ENCODE measurements around the gene LDB2. TPM values are rescaled to one million over a fixed set of nuclear protein-coding genes. Genes with fewer than 3 reads are reported as not detected.

The LDB2 gene
- total RNA-seq, 1 experiment from 2014 or later, result not detected

GRCh38 chr4:16745887-16746286 is 152.6 kb downstream of the LDB2 start:
- Histone ChIP-seq H3K27ac (ENCODE audit: low read length) (no peak overlapping the region), H3K9me2 (replicated peaks; ENCODE audit: insufficient read depth, low read length) (no peaks in the 10 kb centered on the region), H3K4me3 (ENCODE audit: low read length) (no peak overlapping the region), H3K4me2 (ENCODE audit: low read depth, low read length, poor library complexity, severe bottlenecking) (no peak overlapping the region), H3K27me3 (ENCODE audit: low read length) (no peaks in the 10 kb centered on the region), H3K9ac (ENCODE audit: low read length) (no peak overlapping the region), H3K79me2 (ENCODE audit: low read length) (no peaks in the 10 kb centered on the region), H3K36me3 (ENCODE audit: insufficient read depth, low read length) (no peaks in the 10 kb centered on the region), H4K20me1 (ENCODE audit: insufficient read depth, low read depth, low read length) (no peaks in the 10 kb centered on the region), H3K9me3 (ENCODE audit: low read length) (no peaks in the 10 kb centered on the region), H2AFZ (ENCODE audit: low read length) (no peak overlapping the region), H3K4me1 (ENCODE audit: low read length) (no peaks in the 10 kb centered on the region)
- no peak for DNase-seq

GRCh38 chr4:16745009-16745635 is 153.3 kb downstream of the LDB2 start:
- Histone ChIP-seq H4K20me1 (ENCODE audit: insufficient read depth, low read depth, low read length) (no peaks in the 10 kb centered on the region), H3K4me2 (ENCODE audit: low read depth, low read length, poor library complexity, severe bottlenecking) (no peak overlapping the region)

GRCh38 chr4:16741287-16741686 is 157.2 kb downstream of the LDB2 start:
- DNase-seq, result no peak
- H2AFZ ChIP-seq (ENCODE audit: low read length), result no peak overlapping the region
- no peaks in the 10 kb centered on the region for H3K9me2 ChIP-seq (replicated peaks; ENCODE audit: insufficient read depth, low read length)
- no peaks in the 10 kb centered on the region for H3K4me1 ChIP-seq (ENCODE audit: low read length)
- no peak overlapping the region for H3K27ac ChIP-seq (ENCODE audit: low read length)
- no peaks in the 10 kb centered on the region for H3K9me3 ChIP-seq (ENCODE audit: low read length)
- H3K9ac ChIP-seq (ENCODE audit: low read length), result no peak overlapping the region
- H3K79me2 ChIP-seq (ENCODE audit: low read length), result no peaks in the 10 kb centered on the region
- H3K27me3 ChIP-seq (ENCODE audit: low read length), result no peaks in the 10 kb centered on the region
- H3K4me3 ChIP-seq (ENCODE audit: low read length), result no peak overlapping the region
- H3K4me2 ChIP-seq (ENCODE audit: low read depth, low read length, poor library complexity, severe bottlenecking), result no peak overlapping the region
- H3K36me3 ChIP-seq (ENCODE audit: insufficient read depth, low read length), result no peaks in the 10 kb centered on the region
- H4K20me1 ChIP-seq (ENCODE audit: insufficient read depth, low read depth, low read length), result no peaks in the 10 kb centered on the region

More at GRCh38 chr4:16745009-16745635, 153.3 kb downstream of the LDB2 start:
- no peak overlapping the region for H3K9ac ChIP-seq (ENCODE audit: low read length)
- DNase-seq, result no peak
- no peak overlapping the region for H3K4me3 ChIP-seq (ENCODE audit: low read length)
- no peak overlapping the region for H3K27ac ChIP-seq (ENCODE audit: low read length)
- no peaks in the 10 kb centered on the region for H3K9me2 ChIP-seq (replicated peaks; ENCODE audit: insufficient read depth, low read length)
- no peaks in the 10 kb centered on the region for H3K4me1 ChIP-seq (ENCODE audit: low read length)
- no peaks in the 10 kb centered on the region for H3K36me3 ChIP-seq (ENCODE audit: insufficient read depth, low read length)
- H3K79me2 ChIP-seq (ENCODE audit: low read length), result no peaks in the 10 kb centered on the region
- H2AFZ ChIP-seq (ENCODE audit: low read length), result no peak overlapping the region
- no peaks in the 10 kb centered on the region for H3K9me3 ChIP-seq (ENCODE audit: low read length)
- no peaks in the 10 kb centered on the region for H3K27me3 ChIP-seq (ENCODE audit: low read length)

- no peaks in the 10 kb centered on the region for H3K36me3 ChIP-seq (ENCODE audit: insufficient read depth, low read length)
- H2AFZ ChIP-seq (ENCODE audit: low read length), result no peak overlapping the region
- no peaks in the 10 kb centered on the region for H3K79me2 ChIP-seq (ENCODE audit: low read length)
- no peaks in the 10 kb centered on the region for H3K27me3 ChIP-seq (ENCODE audit: low read length)
- H3K4me2 ChIP-seq (ENCODE audit: low read depth, low read length, poor library complexity, severe bottlenecking), result no peak overlapping the region
- H4K20me1 ChIP-seq (ENCODE audit: insufficient read depth, low read depth, low read length), result no peaks in the 10 kb centered on the region
- no peak overlapping the region for H3K27ac ChIP-seq (ENCODE audit: low read length)
- no peaks in the 10 kb centered on the region for H3K4me1 ChIP-seq (ENCODE audit: low read length)
- H3K9ac ChIP-seq (ENCODE audit: low read length), result no peak overlapping the region
- H3K9me2 ChIP-seq (replicated peaks; ENCODE audit: insufficient read depth, low read length), result no peaks in the 10 kb centered on the region
- no peaks in the 10 kb centered on the region for H3K9me3 ChIP-seq (ENCODE audit: low read length)
- DNase-seq, result no peak
- no peak overlapping the region for H3K4me3 ChIP-seq (ENCODE audit: low read length)
Observed at GRCh38 chr4:16739997-16740624, 158.3 kb downstream of the LDB2 start.

GRCh38 chr4:16738558-16738957 is 159.9 kb downstream of the LDB2 start:
- H3K9me3 ChIP-seq (ENCODE audit: low read length), result no peaks in the 10 kb centered on the region
- no peak overlapping the region for H3K27ac ChIP-seq (ENCODE audit: low read length)
- no peak overlapping the region for H3K4me3 ChIP-seq (ENCODE audit: low read length)
- DNase-seq, result no peak
- no peaks in the 10 kb centered on the region for H3K9me2 ChIP-seq (replicated peaks; ENCODE audit: insufficient read depth, low read length)
- no peaks in the 10 kb centered on the region for H3K79me2 ChIP-seq (ENCODE audit: low read length)
- H4K20me1 ChIP-seq (ENCODE audit: insufficient read depth, low read depth, low read length), result no peaks in the 10 kb centered on the region
- no peak overlapping the region for H3K9ac ChIP-seq (ENCODE audit: low read length)
- no peaks in the 10 kb centered on the region for H3K27me3 ChIP-seq (ENCODE audit: low read length)
- H3K4me2 ChIP-seq (ENCODE audit: low read depth, low read length, poor library complexity, severe bottlenecking), result no peak overlapping the region
- no peaks in the 10 kb centered on the region for H3K36me3 ChIP-seq (ENCODE audit: insufficient read depth, low read length)
- no peak overlapping the region for H2AFZ ChIP-seq (ENCODE audit: low read length)
- H3K4me1 ChIP-seq (ENCODE audit: low read length), result no peaks in the 10 kb centered on the region

GRCh38 chr4:16733509-16733908 is 164.9 kb downstream of the LDB2 start:
- Histone ChIP-seq H3K27ac (ENCODE audit: low read length) (no peak overlapping the region), H3K36me3 (ENCODE audit: insufficient read depth, low read length) (no peaks in the 10 kb centered on the region), H2AFZ (ENCODE audit: low read length) (no peak overlapping the region), H3K79me2 (ENCODE audit: low read length) (no peaks in the 10 kb centered on the region), H3K9ac (ENCODE audit: low read length) (no peak overlapping the region), H4K20me1 (ENCODE audit: insufficient read depth, low read depth, low read length) (no peaks in the 10 kb centered on the region), H3K4me3 (ENCODE audit: low read length) (no peak overlapping the region), H3K27me3 (ENCODE audit: low read length) (no peaks in the 10 kb centered on the region), H3K4me2 (ENCODE audit: low read depth, low read length, poor library complexity, severe bottlenecking) (no peak overlapping the region), H3K9me3 (ENCODE audit: low read length) (no peaks in the 10 kb centered on the region), H3K9me2 (replicated peaks; ENCODE audit: insufficient read depth, low read length) (no peaks in the 10 kb centered on the region), H3K4me1 (ENCODE audit: low read length) (no peaks in the 10 kb centered on the region)
- no peak for DNase-seq

- DNase-seq, result no peak
- Histone ChIP-seq H3K9ac (ENCODE audit: low read length) (no peak overlapping the region), H3K9me2 (replicated peaks; ENCODE audit: insufficient read depth, low read length) (no peaks in the 10 kb centered on the region)
Observed at GRCh38 chr4:16732741-16733140, 165.7 kb downstream of the LDB2 start.

GRCh38 chr4:16731776-16732380 is 166.6 kb downstream of the LDB2 start:
- H3K9ac ChIP-seq (ENCODE audit: low read length), result no peak overlapping the region
- H3K4me3 ChIP-seq (ENCODE audit: low read length), result no peak overlapping the region
- no peaks in the 10 kb centered on the region for H3K27me3 ChIP-seq (ENCODE audit: low read length)
- H3K27ac ChIP-seq (ENCODE audit: low read length), result no peak overlapping the region
- H3K9me2 ChIP-seq (replicated peaks; ENCODE audit: insufficient read depth, low read length), result no peaks in the 10 kb centered on the region
- no peak overlapping the region for H3K4me2 ChIP-seq (ENCODE audit: low read depth, low read length, poor library complexity, severe bottlenecking)
- no peaks in the 10 kb centered on the region for H3K9me3 ChIP-seq (ENCODE audit: low read length)
- no peaks in the 10 kb centered on the region for H3K79me2 ChIP-seq (ENCODE audit: low read length)
- no peak for DNase-seq
- H3K4me1 ChIP-seq (ENCODE audit: low read length), result no peaks in the 10 kb centered on the region
- H3K36me3 ChIP-seq (ENCODE audit: insufficient read depth, low read length), result no peaks in the 10 kb centered on the region
- H4K20me1 ChIP-seq (ENCODE audit: insufficient read depth, low read depth, low read length), result no peaks in the 10 kb centered on the region
- H2AFZ ChIP-seq (ENCODE audit: low read length), result no peak overlapping the region

More at GRCh38 chr4:16732741-16733140, 165.7 kb downstream of the LDB2 start:
- no peaks in the 10 kb centered on the region for H3K4me1 ChIP-seq (ENCODE audit: low read length)
- H3K27ac ChIP-seq (ENCODE audit: low read length), result no peak overlapping the region
- H3K79me2 ChIP-seq (ENCODE audit: low read length), result no peaks in the 10 kb centered on the region
- no peak overlapping the region for H3K4me3 ChIP-seq (ENCODE audit: low read length)
- H3K4me2 ChIP-seq (ENCODE audit: low read depth, low read length, poor library complexity, severe bottlenecking), result no peak overlapping the region
- H4K20me1 ChIP-seq (ENCODE audit: insufficient read depth, low read depth, low read length), result no peaks in the 10 kb centered on the region
- no peaks in the 10 kb centered on the region for H3K27me3 ChIP-seq (ENCODE audit: low read length)
- H2AFZ ChIP-seq (ENCODE audit: low read length), result no peak overlapping the region
- no peaks in the 10 kb centered on the region for H3K9me3 ChIP-seq (ENCODE audit: low read length)
- H3K36me3 ChIP-seq (ENCODE audit: insufficient read depth, low read length), result no peaks in the 10 kb centered on the region
